Naive thymus-derived CD4-positive, alpha-beta T cell (primary cell): Measurements from ENCODE around the gene GORASP1. TPM values are rescaled to one million over a fixed set of nuclear protein-coding genes. Genes with fewer than 3 reads are reported as not detected.

Experiments
- ATAC-seq: fragments of 150-1000 bp; cut with Tn5 transposase; 2 replicates; pipeline ENCODE4 v1.10.0; 2021; ENCODE audit warnings: mild to moderate bottlenecking, moderate library complexity
- CTCF ChIA-PET: fragments of 350-600 bp; sonication (Branson Sonifier 250); formaldehyde crosslinking; loops from one replicate; lab custom pipeline; 2021; ENCODE audit warnings: antibody characterized with exemption; lab: Charles Lee
- POLR2A ChIA-PET: fragments of 350-600 bp; sonication (Branson Sonifier 250); formaldehyde crosslinking; loops from one replicate; lab custom pipeline; 2021; ENCODE audit warnings: antibody characterized with exemption, inconsistent platforms; lab: Charles Lee
- DNase-seq, 9 donors: peaks; one replicate each; pipeline versions ENCODE4 v3.0.0 to v3.0.0-alpha.2; 2020 to 2022; ENCODE audit warnings: mixed read lengths in 1 of 9
- H3K27ac ChIP-seq: one replicate; pipeline ENCODE4 v1.7.0; 2013; ENCODE audit warnings: mild to moderate bottlenecking, low read depth, low read length, moderate library complexity
- H3K27me3 ChIP-seq, 2 donors: one replicate each; pipeline ENCODE4 v1.7.0; 2013; ENCODE audit warnings: low read length in 2 of 2, mild to moderate bottlenecking in 2 of 2, moderate library complexity in 2 of 2; ENCODE audit not compliant: control insufficient read depth in 2 of 2, insufficient read depth in 2 of 2
- H3K36me3 ChIP-seq, 3 experiments: 1 replicate in 2 of 3; 2 replicates in 1 of 3; pipeline ENCODE4 v1.7.0; 2013; ENCODE audit warnings: low read length in 3 of 3, mild to moderate bottlenecking in 3 of 3, moderate library complexity in 1 of 3; ENCODE audit not compliant: insufficient read depth in 3 of 3, control insufficient read depth in 2 of 3
- H3K4me1 ChIP-seq, 2 donors: one replicate each; pipeline ENCODE4 v1.7.0; 2013; ENCODE audit warnings: low read length in 2 of 2, mild to moderate bottlenecking in 2 of 2, moderate library complexity in 1 of 2; ENCODE audit not compliant: control insufficient read depth in 2 of 2, insufficient read depth in 2 of 2
- H3K4me3 ChIP-seq: 2 replicates; pipeline ENCODE4 v1.7.0; 2013; ENCODE audit warnings: mild to moderate bottlenecking, low read length
- H3K9me3 ChIP-seq, 3 experiments: 1 replicate in 2 of 3; 2 replicates in 1 of 3; pipeline ENCODE4 v1.7.0; 2013; ENCODE audit warnings: low read length in 3 of 3; ENCODE audit not compliant: control insufficient read depth in 2 of 3
- H3K27ac Mint-ChIP-seq, 9 donors: one replicate each; pipeline ENCODE4 v1.8.0; 2020 to 2022; ENCODE audit warnings: mixed read lengths in 9 of 9, mild to moderate bottlenecking in 8 of 9, moderate library complexity in 5 of 9, inconsistent platforms in 2 of 9
- H3K27me3 Mint-ChIP-seq, 5 donors: one replicate each; pipeline ENCODE4 v1.8.0; 2021 to 2022; ENCODE audit warnings: mixed read lengths in 5 of 5, mild to moderate bottlenecking in 1 of 5
- H3K36me3 Mint-ChIP-seq, 5 donors: one replicate each; pipeline ENCODE4 v1.8.0; 2020 to 2022; ENCODE audit warnings: mixed read lengths in 5 of 5, mild to moderate bottlenecking in 3 of 5, inconsistent platforms in 1 of 5
- H3K4me1 Mint-ChIP-seq, 7 donors: one replicate each; pipeline ENCODE4 v1.8.0; 2020 to 2022; ENCODE audit warnings: mixed read lengths in 7 of 7, mild to moderate bottlenecking in 3 of 7, inconsistent platforms in 1 of 7
- H3K4me3 Mint-ChIP-seq, 10 donors: one replicate each; pipeline ENCODE4 v1.8.0; 2020 to 2022; ENCODE audit warnings: mild to moderate bottlenecking in 10 of 10, mixed read lengths in 10 of 10, moderate library complexity in 6 of 10, inconsistent platforms in 2 of 10
- H3K9me3 Mint-ChIP-seq, 11 donors: one replicate each; pipeline ENCODE4 v1.8.0; 2020 to 2022; ENCODE audit warnings: mixed read lengths in 11 of 11, mild to moderate bottlenecking in 4 of 11, inconsistent platforms in 1 of 11, moderate library complexity in 1 of 11
- intact Hi-C, 2 donors: fragments of 100-400 bp; cut with micrococcal nuclease; formaldehyde crosslinking; loops; one replicate each; pipeline ENCODE4 v1.15.1; 2023
- polyA plus RNA-seq, 2 donors: library from polyadenylated mRNA; unstranded; fragments of 300-500 nt; fragmentation: Illumina TruSeq; gene quantifications; one replicate each; pipeline ENCODE4 v1.2.3, GENCODE V29; 2021
- total RNA-seq, 6 experiments: library from RNA in 5 of 6; stranded (reverse) in 5 of 6; gene quantifications; 1 replicate in 5 of 6; 2 replicates in 1 of 6; pipeline ENCODE4 v1.2.3 and lab custom pipeline; 2021 to 2026

The GORASP1 gene
- total and polyA plus RNA-seq, 7 experiments from 2014 or later: 14.8 to 58.5 (median 43.5) TPM

DNA sequence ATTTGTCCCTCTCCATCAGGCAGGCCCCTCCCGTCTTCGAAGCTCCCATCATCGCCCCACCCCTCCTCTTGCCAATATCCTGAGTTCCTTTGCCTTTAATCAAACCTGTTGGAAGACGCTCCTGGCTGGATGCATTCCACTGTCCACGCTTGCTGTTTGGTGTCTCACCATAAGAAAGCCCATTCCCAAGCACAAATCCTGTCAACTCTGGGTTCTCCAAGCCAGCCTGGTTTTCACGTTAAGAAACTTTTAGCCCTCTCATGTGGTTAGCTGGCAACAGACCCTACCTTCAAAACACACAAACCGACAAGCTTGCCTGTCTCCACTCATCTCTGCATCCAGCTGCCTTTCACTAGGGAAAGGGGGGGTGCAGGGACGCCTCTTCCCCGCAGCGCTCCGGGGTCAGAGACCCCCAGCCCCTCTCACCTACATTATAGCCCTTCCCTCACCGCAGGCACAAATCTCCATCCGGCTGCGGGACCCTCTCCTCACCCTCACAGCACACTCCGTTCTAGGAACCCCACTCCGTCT lies 1.1 kb downstream of the GORASP1 start:
- peaks cover 18 to 22% of the 10 kb centered on the region in 2 donors for H3K4me1 ChIP-seq
- peaks cover 0 to 8% (median 0%) of the 10 kb centered on the region in 3 experiments for H3K36me3 ChIP-seq
- H3K4me3 ChIP-seq: peak overlapping the region; percentile 95
- H3K27me3 Mint-ChIP-seq: peaks cover 0 to 5% (median 0%) of the 10 kb centered on the region in 5 donors
- H3K4me1 Mint-ChIP-seq: peaks cover 46 to 72% (median 59%) of the 10 kb centered on the region in 7 donors
- peak overlapping the region; percentile 64 to 92 (median 88) for H3K27ac Mint-ChIP-seq
- peak overlapping the region; percentile 78 for H3K27ac ChIP-seq
- peak overlapping the region; percentile 79 to 100 (median 88) for H3K4me3 Mint-ChIP-seq
- H3K27me3 ChIP-seq: no peaks in the 10 kb centered on the region
- no peaks in the 10 kb centered on the region for H3K9me3 ChIP-seq
- DNase-seq (peak in 1 of 9 donors; percentile 19), ATAC-seq (no peak)
- ChIA-PET CTCF (interaction anchor here (0.6 to 3.4 kb wide), 6 partner anchors 29 to 273 kb away, joined by 3 to 21 read pairs (median 4); no protein-coding TSS in a partner anchor), POLR2A (interaction anchor here (0.7 to 1.7 kb wide), 5 partner anchors 41 to 1346 kb away, joined by 3 to 5 read pairs (median 3); no protein-coding TSS in a partner anchor)
- peaks cover 0 to 8% (median 0%) of the 10 kb centered on the region in 5 donors for H3K36me3 Mint-ChIP-seq
- no peaks in the 10 kb centered on the region for H3K9me3 Mint-ChIP-seq
- intact Hi-C loops: loop anchor here in 1 of 2 donors (5.0 kb wide), 1 partner anchor 969 kb away; the partner anchor contains the start of genes ACAA1 and MYD88

DNA sequence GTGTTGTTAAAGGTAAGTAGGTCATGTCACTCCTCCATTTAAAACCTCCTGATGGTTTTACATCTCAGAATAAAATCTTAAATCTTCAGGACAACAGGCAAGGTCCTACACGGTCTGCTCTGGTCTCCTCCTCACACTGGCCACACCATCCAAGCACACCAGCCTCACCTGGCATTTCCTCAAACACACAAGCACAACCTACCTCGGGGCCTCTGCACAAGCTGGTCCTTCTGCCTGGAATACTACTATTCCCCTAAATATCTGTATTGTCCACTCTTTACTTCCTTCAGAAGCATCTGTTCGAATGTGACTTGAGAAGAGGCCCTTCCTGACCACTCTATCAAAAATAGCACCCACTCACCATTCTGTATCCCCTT lies 1.8 kb downstream of the GORASP1 start:
- intact Hi-C loops: loop anchor here in 1 of 2 donors (5.0 kb wide), 1 partner anchor 968 kb away; the partner anchor contains the start of genes ACAA1 and MYD88
- peaks cover 50 to 75% (median 61%) of the 10 kb centered on the region in 7 donors for H3K4me1 Mint-ChIP-seq
- no peaks in the 10 kb centered on the region for H3K9me3 Mint-ChIP-seq
- H3K36me3 Mint-ChIP-seq: peaks cover 0 to 8% (median 0%) of the 10 kb centered on the region in 5 donors
- H3K9me3 ChIP-seq: no peaks in the 10 kb centered on the region
- ChIA-PET CTCF (interaction anchor here (0.6 to 3.4 kb wide), 8 partner anchors 20 to 273 kb away, joined by 3 to 21 read pairs (median 4); no protein-coding TSS in a partner anchor), POLR2A (interaction anchor here (1.1 to 1.7 kb wide), 5 partner anchors 11 to 1347 kb away, joined by 3 to 5 read pairs (median 4); no protein-coding TSS in a partner anchor)
- peak overlapping the region; percentile 27 for H3K27ac ChIP-seq
- peaks cover 0 to 5% (median 0%) of the 10 kb centered on the region in 5 donors for H3K27me3 Mint-ChIP-seq
- peaks cover 0 to 10% (median 0%) of the 10 kb centered on the region in 3 experiments for H3K36me3 ChIP-seq
- no peaks in the 10 kb centered on the region for H3K27me3 ChIP-seq
- no peak overlapping the region for H3K4me3 ChIP-seq
- peaks cover 18 to 22% of the 10 kb centered on the region in 2 donors for H3K4me1 ChIP-seq
- ATAC-seq (no peak), DNase-seq (no peak)
- H3K27ac Mint-ChIP-seq: peak overlapping the region; percentile 64 to 92 (median 88)
- H3K4me3 Mint-ChIP-seq: peak overlapping the region; percentile 79 to 100 (median 88)

DNA sequence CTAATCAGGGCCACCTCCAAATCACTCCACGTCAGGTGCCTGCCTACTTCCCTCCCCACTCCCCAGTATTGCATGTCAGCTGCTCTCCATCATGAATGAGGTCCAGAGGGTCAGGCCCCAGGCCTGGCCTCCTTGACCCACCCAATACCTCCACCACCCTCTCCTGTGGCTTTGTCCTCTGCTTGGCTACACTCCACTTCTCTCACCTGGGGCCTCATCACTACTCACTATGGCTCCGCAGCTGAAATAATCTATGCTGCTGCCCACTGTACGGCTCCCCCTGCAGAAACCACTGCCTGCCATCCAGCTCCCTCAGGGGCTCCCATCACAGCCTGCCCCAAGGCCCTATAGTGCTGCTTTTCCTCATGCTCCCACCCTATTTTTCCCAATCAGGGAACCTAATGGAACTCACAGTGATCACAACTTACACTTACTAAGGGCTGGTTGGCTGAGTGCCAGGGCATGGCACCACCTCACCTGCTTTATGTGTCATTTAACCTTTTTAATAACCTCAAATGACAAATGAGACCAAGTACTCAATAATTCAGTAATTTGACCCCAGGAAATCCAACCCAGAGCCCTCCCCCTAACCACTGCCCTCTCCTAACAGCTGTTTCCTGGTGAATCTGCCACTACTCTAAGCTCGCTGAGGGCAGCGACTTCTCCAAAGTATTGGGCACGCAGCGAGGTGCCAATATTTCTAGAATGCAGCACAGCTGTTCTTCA lies 2.3 kb downstream of the GORASP1 start:
- peak overlapping the region; percentile 27 for H3K27ac ChIP-seq
- ChIA-PET POLR2A (interaction anchor here (1.1 to 1.7 kb wide), 3 partner anchors 10 to 68 kb away, joined by 4 to 5 read pairs (median 5); no protein-coding TSS in a partner anchor), CTCF (interaction anchor here (0.7 to 3.4 kb wide), 6 partner anchors 20 to 186 kb away, joined by 3 to 21 read pairs (median 4); no protein-coding TSS in a partner anchor)
- H3K4me3 ChIP-seq: no peak overlapping the region
- Mint-ChIP-seq H3K27ac (peak overlapping the region in 8 of 9 donors; percentile 76 to 92 (median 89)), H3K4me3 (peak overlapping the region in 7 of 10 donors; percentile 82 to 100 (median 89)), H3K36me3 (peaks cover 0 to 9% (median 0%) of the 10 kb centered on the region in 5 donors), H3K27me3 (peaks cover 0 to 5% (median 0%) of the 10 kb centered on the region in 5 donors), H3K4me1 (peaks cover 50 to 75% (median 61%) of the 10 kb centered on the region in 7 donors), H3K9me3 (no peaks in the 10 kb centered on the region)
- no peaks in the 10 kb centered on the region for H3K9me3 ChIP-seq
- H3K36me3 ChIP-seq: peaks cover 0 to 15% (median 0%) of the 10 kb centered on the region in 3 experiments
- H3K4me1 ChIP-seq: peaks cover 18 to 22% of the 10 kb centered on the region in 2 donors
- no peak for ATAC-seq
- DNase-seq: no peak
- intact Hi-C loops: loop anchor here in 1 of 2 donors (5.0 kb wide), 1 partner anchor 968 kb away; the partner anchor contains the start of genes ACAA1 and MYD88
- H3K27me3 ChIP-seq: no peaks in the 10 kb centered on the region

DNA sequence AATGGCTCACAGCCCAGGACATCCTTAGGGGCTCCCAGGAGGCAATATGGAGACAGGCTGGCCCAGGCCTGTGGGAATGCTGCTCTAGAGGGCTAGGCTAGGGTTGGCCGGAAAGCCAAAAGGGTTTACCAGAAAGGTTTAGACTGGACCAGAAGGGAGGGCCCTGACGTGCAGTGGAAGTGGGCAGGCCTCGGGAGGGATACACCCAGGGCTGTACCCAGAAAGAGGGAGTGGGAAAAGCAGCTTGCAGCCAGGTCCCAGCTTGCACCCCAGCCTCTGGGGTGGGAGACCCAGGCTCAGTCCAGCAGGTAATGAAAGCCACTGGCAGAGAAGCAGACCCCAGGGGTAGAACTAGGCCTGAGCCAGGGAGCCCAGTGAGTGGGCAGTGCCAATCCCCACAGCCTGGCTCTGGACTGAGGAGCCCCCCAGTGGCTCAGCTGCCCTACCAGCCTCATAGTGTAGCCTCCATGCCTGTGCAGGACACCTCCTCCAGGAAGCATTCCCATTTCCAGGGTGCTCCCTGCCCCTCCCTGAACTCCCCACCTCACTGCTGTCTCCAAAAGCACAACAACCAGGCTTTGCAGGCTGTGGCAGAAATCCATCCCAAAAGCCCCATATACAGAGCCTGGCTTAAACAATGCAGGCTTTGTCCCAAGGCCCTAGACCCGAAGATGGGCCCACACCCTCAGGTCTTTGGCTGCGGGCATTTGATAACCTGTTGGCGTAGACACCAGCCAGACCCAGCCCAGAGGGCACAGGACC lies 3.5 kb downstream of the GORASP1 start:
- intact Hi-C loops: no loop called here
- no peak overlapping the region for H3K27ac ChIP-seq
- no peaks in the 10 kb centered on the region for H3K27me3 ChIP-seq
- Mint-ChIP-seq H3K36me3 (peaks cover 0 to 9% (median 0%) of the 10 kb centered on the region in 5 donors), H3K27me3 (peaks cover 0 to 2% (median 0%) of the 10 kb centered on the region in 5 donors), H3K4me3 (peak overlapping the region in 1 of 10 donors; percentile 48), H3K27ac (peak overlapping the region in 8 of 9 donors; percentile 45 to 91 (median 84)), H3K9me3 (no peaks in the 10 kb centered on the region), H3K4me1 (peaks cover 49 to 70% (median 59%) of the 10 kb centered on the region in 7 donors)
- H3K9me3 ChIP-seq: no peaks in the 10 kb centered on the region
- DNase-seq (no peak), ATAC-seq (no peak)
- CTCF ChIA-PET: interaction anchor here (1.5 to 3.4 kb wide), 3 partner anchors 23 to 187 kb away, joined by 3 to 21 read pairs (median 12); no protein-coding TSS in a partner anchor
- H3K4me1 ChIP-seq: peaks cover 18 to 22% of the 10 kb centered on the region in 2 donors
- peaks cover 0 to 27% (median 0%) of the 10 kb centered on the region in 3 experiments for H3K36me3 ChIP-seq
- no peak overlapping the region for H3K4me3 ChIP-seq
- POLR2A ChIA-PET: interaction anchor here (1.6 kb wide), 1 partner anchor 9 kb away, joined by 5 read pairs; no protein-coding TSS in a partner anchor

DNA sequence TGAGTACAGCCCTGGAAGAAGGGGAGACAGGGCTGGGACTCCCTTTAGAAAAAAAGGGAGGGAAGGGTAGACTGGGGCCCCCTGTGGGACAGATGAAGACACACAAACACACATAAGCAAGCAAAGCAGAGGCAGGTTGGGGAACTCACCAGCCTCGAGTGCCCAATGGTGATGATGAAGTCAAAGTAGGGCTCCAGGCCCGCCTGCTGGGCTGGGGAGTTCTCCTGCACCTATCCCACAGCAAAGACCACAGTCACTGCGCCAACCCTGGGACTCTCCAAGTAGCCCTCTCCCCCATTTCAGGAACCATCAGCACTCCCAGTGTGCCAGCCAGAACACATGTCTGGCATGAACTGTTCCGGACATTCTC lies 4.1 kb downstream of the GORASP1 start:
- H3K4me1 Mint-ChIP-seq: peaks cover 42 to 63% (median 52%) of the 10 kb centered on the region in 7 donors
- DNase-seq: no peak
- peaks cover 0 to 2% (median 0%) of the 10 kb centered on the region in 5 donors for H3K27me3 Mint-ChIP-seq
- no peaks in the 10 kb centered on the region for H3K9me3 Mint-ChIP-seq
- intact Hi-C loops: no loop called here
- H3K9me3 ChIP-seq: no peaks in the 10 kb centered on the region
- H3K4me3 Mint-ChIP-seq: peak overlapping the region in 2 of 10 donors; percentile 9 to 51
- no peak for ATAC-seq
- H3K4me3 ChIP-seq: no peak overlapping the region
- CTCF ChIA-PET: interaction anchor here (1.1 kb wide), 1 partner anchor 185 kb away, joined by 4 read pairs; no protein-coding TSS in a partner anchor
- no peak overlapping the region for H3K27ac ChIP-seq
- peaks cover 0 to 9% (median 0%) of the 10 kb centered on the region in 5 donors for H3K36me3 Mint-ChIP-seq
- POLR2A ChIA-PET: no interaction called here
- peaks cover 0 to 34% (median 0%) of the 10 kb centered on the region in 3 experiments for H3K36me3 ChIP-seq
- peak overlapping the region; percentile 40 to 91 (median 70) for H3K27ac Mint-ChIP-seq
- H3K4me1 ChIP-seq: peaks cover 12 to 16% of the 10 kb centered on the region in 2 donors
- no peaks in the 10 kb centered on the region for H3K27me3 ChIP-seq
